Coronary artery (tissue), 2 donors: Measurements from ENCODE around the gene EPHB2.

Experiments used
- DNase-seq: peaks from one replicate; pipeline ENCODE4 v3.0.0-alpha.2; 2017; ENCODE audit warnings: low spot score
- H3K27ac ChIP-seq, 2 donors: fragments of 200-600 bp; sonication (generic); one replicate each; pipeline ENCODE4 v1.5.1; 2016 to 2019
- H3K4me3 ChIP-seq: fragments of 200-600 bp; sonication (generic); 2 replicates; pipeline ENCODE4 v1.5.1; 2016; ENCODE audit warnings: mild to moderate bottlenecking, moderate library complexity
- CTCF ChIP-seq: fragments of 200-600 bp; sonication (generic); IDR thresholded peaks from one replicate; pipeline ENCODE4 v1.5.1; 2019; ENCODE audit warnings: antibody characterized with exemption

Gene EPHB2

GRCh38 chr1:22918644-22919043 is 208.0 kb downstream of the EPHB2 start:
- H3K27ac ChIP-seq, result no peak overlapping the region
- H3K4me3 ChIP-seq, result no peak overlapping the region
- no peak for TF ChIP-seq CTCF
- DNase-seq, result no peak

GRCh38 chr1:22919341-22920025 is 208.8 kb downstream of the EPHB2 start:
- DNase-seq, result no peak
- TF ChIP-seq CTCF, result no peak
- no peak overlapping the region for H3K4me3 ChIP-seq
- no peak overlapping the region for H3K27ac ChIP-seq

GRCh38 chr1:22920026-22920733 is 209.5 kb downstream of the EPHB2 start:
- Histone ChIP-seq H3K4me3 (no peak overlapping the region), H3K27ac (no peak overlapping the region)
- DNase-seq, result no peak
- no peak for TF ChIP-seq CTCF

- DNase-seq, result no peak
- H3K4me3 ChIP-seq, result no peak overlapping the region
- no peak for TF ChIP-seq CTCF
- no peak overlapping the region for H3K27ac ChIP-seq
Observed at GRCh38 chr1:22920734-22921451, 210.3 kb downstream of the EPHB2 start.

GRCh38 chr1:22921452-22922126 is 210.9 kb downstream of the EPHB2 start:
- Histone ChIP-seq H3K4me3 (no peak overlapping the region), H3K27ac (no peak overlapping the region)
- DNase-seq, result no peak
- TF ChIP-seq CTCF, result no peak

GRCh38 chr1:22922640-22923039 is 212.0 kb downstream of the EPHB2 start:
- TF ChIP-seq CTCF, result no peak
- no peak overlapping the region for H3K27ac ChIP-seq
- no peak overlapping the region for H3K4me3 ChIP-seq
- no peak for DNase-seq
